Retina (tissue), 1 donor: ENCODE data around the gene C3orf18.

Experiments used
- DNase-seq: peaks from one replicate; pipeline ENCODE4 v3.0.0-alpha.2; 2016

C3orf18 gene

GRCh38 chr3:50567386-50568167, at the start of gene C3orf18:
TSS of gene C3orf18 (minus strand) at chr3:50567747. CDS start at chr3:50565699, 2,048 bp downstream.
- DNase-seq, result peak; percentile 88

- DNase-seq, result peak; percentile 93
Measured at GRCh38 chr3:50616770-50617095, 49.2 kb upstream of the C3orf18 start.

GRCh38 chr3:50616003-50616769, 48.6 kb upstream of the C3orf18 start:
- peak; percentile 90 for DNase-seq

GRCh38 chr3:50615190-50615589, 47.6 kb upstream of the C3orf18 start:
- DNase-seq, result no peak

- no peak for DNase-seq
Measured at GRCh38 chr3:50612970-50613846, 45.7 kb upstream of the C3orf18 start.

- DNase-seq, result no peak
Measured at GRCh38 chr3:50612234-50612882, 44.8 kb upstream of the C3orf18 start.

- DNase-seq, result peak; percentile 96
Measured at GRCh38 chr3:50611464-50612233, 44.1 kb upstream of the C3orf18 start, which contains the start of gene CISH. TSS of gene CISH (minus strand) at chr3:50611774. CDS start at chr3:50611650, 124 bp downstream.

GRCh38 chr3:50610992-50611463, 43.5 kb upstream of the C3orf18 start:
- no peak for DNase-seq

- DNase-seq, result no peak
Measured at GRCh38 chr3:50610181-50610971, 42.8 kb upstream of the C3orf18 start.

GRCh38 chr3:50609763-50610085, 42.2 kb upstream of the C3orf18 start:
- no peak for DNase-seq

- DNase-seq, result no peak
Measured at GRCh38 chr3:50609071-50609762, 41.7 kb upstream of the C3orf18 start.

GRCh38 chr3:50608278-50608677, 40.7 kb upstream of the C3orf18 start:
- DNase-seq, result no peak

GRCh38 chr3:50607271-50608091, 39.9 kb upstream of the C3orf18 start:
- no peak for DNase-seq

- DNase-seq, result no peak
Measured at GRCh38 chr3:50606596-50606995, 39.0 kb upstream of the C3orf18 start.

GRCh38 chr3:50605901-50606326, 38.4 kb upstream of the C3orf18 start:
- no peak for DNase-seq

GRCh38 chr3:50604628-50605588, 37.4 kb upstream of the C3orf18 start:
- DNase-seq, result no peak

- no peak for DNase-seq
Measured at GRCh38 chr3:50604110-50604621, 36.6 kb upstream of the C3orf18 start.
